ENCODE measurements around the gene TNK2. TPM values are rescaled to one million over a fixed set of nuclear protein-coding genes. Genes with fewer than 3 reads are reported as not detected.

TNK2 gene
- total RNA-seq, 1 experiment from 2014 or later = 55.1 TPM

DNA sequence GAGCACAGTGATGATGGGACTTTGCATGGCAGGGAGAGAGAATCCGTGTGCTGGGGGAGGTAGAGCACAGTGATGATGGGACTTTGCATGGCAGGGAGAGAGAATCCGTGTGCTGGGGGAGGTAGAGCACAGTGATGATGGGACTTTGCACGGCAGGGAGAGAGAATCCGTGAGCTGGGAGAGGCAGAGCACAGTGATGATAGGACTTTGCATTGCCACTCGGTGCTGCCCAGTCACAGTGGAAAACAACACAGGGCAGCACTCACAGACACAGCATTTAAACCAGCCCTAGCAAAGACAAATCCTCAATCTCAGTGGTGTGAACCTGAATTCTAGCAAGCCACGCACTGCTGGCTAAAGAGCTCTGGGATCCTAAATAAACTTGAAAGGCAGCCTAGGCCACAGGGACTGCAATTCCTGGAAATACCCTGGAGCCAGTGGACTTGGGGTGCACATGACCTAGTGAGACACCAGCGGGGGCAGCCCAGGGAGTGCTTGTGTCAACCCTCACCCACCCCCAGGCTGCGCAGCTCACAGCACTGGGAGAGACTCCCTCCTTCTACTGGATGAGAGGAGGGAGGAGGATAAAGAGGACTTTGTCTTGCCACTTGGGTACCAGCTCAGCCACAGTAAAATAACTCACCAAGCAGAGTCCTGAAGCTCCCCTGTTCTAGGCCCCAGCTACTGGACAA is 23.4 kb upstream of the TNK2 start:
- Histone ChIP-seq H3K4me1 (ENCODE audit: control insufficient read depth in 1 of 2, insufficient read depth in 2 of 2, low read length in 2 of 2) (no peaks in the 10 kb centered on the region), H3K9ac (ENCODE audit: low read length) (no peak overlapping the region), H3K4me3 (replicated peaks in 1 of 2; ENCODE audit: low read depth in 1 of 2, low read length in 2 of 2) (no peak overlapping the region), H4K20me1 (ENCODE audit: insufficient read depth) (no peaks in the 10 kb centered on the region), H3K9me2 (ENCODE audit: insufficient read depth) (no peaks in the 10 kb centered on the region), H3K27me3 (ENCODE audit: insufficient read depth, low read length) (no peaks in the 10 kb centered on the region), H3K4me2 (ENCODE audit: low read length) (no peak overlapping the region), H3K27ac (ENCODE audit: low read depth, low read length) (no peak overlapping the region), H2AFZ (ENCODE audit: low read depth, low read length, poor library complexity, severe bottlenecking) (no peak overlapping the region), H3K36me3 (ENCODE audit: control insufficient read depth in 1 of 2, insufficient read depth in 2 of 2, low read length in 2 of 2) (no peaks in the 10 kb centered on the region), H3K79me2 (ENCODE audit: insufficient read depth, low read length) (no peaks in the 10 kb centered on the region), H3K9me3 (ENCODE audit: control insufficient read depth in 1 of 2, insufficient read depth in 1 of 2, low read depth in 1 of 2, low read length in 2 of 2) (no peaks in the 10 kb centered on the region)
- DNase-seq (ENCODE audit: low read depth, low spot score) = no peak
- CTCF ChIA-PET = no interaction called here
- no TSS peak for BruUV-seq (replicated peaks)
- POLR2A ChIA-PET = no interaction called here
- 0 out of 2 replicates have a peak, but pooled peaks have one; percentile 14 for ATAC-seq
- TF ChIP-seq SIN3A (IDR thresholded peaks at IDR 0.05; ENCODE audit: low read depth) (no peak), RAD21 (IDR thresholded peaks at IDR 0.05; ENCODE audit: low read depth) (no peak), EZH2 (IDR thresholded peaks at IDR 0.05) (no peak), FOSL1 (IDR thresholded peaks at IDR 0.05; ENCODE audit: low read depth) (no peak), JUND (IDR thresholded peaks at IDR 0.05) (no peak), CEBPB (IDR thresholded peaks at IDR 0.05; ENCODE audit: low read depth) (no peak), SP1 (IDR thresholded peaks at IDR 0.05; ENCODE audit: low read depth) (no peak), ELF1 (IDR thresholded peaks at IDR 0.05; ENCODE audit: borderline replicate concordance, low read depth) (no peak), CBX3 (IDR thresholded peaks at IDR 0.05; ENCODE audit: low read depth) (no peak), YY1 (IDR thresholded peaks at IDR 0.05; ENCODE audit: extremely low read depth, insufficient replicate concordance, low read depth, low read length) (no peak), TCF7L2 (IDR thresholded peaks at IDR 0.05; ENCODE audit: borderline replicate concordance, extremely low read depth, insufficient read depth, insufficient read length) (no peak), SRF (IDR thresholded peaks at IDR 0.05; ENCODE audit: low read depth) (no peak), POLR2AphosphoS5 (IDR thresholded peaks at IDR 0.05; ENCODE audit: low read depth, low read length) (no peak), ZNF274 (IDR thresholded peaks at IDR 0.05; ENCODE audit: low read depth, low read length) (no peak)
- TF ChIP-seq, protein P1, sequence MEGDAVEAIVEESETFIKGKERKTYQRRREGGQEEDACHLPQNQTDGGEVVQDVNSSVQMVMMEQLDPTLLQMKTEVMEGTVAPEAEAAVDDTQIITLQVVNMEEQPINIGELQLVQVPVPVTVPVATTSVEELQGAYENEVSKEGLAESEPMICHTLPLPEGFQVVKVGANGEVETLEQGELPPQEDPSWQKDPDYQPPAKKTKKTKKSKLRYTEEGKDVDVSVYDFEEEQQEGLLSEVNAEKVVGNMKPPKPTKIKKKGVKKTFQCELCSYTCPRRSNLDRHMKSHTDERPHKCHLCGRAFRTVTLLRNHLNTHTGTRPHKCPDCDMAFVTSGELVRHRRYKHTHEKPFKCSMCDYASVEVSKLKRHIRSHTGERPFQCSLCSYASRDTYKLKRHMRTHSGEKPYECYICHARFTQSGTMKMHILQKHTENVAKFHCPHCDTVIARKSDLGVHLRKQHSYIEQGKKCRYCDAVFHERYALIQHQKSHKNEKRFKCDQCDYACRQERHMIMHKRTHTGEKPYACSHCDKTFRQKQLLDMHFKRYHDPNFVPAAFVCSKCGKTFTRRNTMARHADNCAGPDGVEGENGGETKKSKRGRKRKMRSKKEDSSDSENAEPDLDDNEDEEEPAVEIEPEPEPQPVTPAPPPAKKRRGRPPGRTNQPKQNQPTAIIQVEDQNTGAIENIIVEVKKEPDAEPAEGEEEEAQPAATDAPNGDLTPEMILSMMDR (IDR thresholded peaks at IDR 0.05 in 2 of 3, conservative IDR thresholded peaks at IDR 0.05 in 1 of 3; ENCODE audit: borderline replicate concordance in 1 of 3, insufficient read depth in 1 of 3, low read depth in 2 of 3, low read length in 2 of 3) = no peak
- TF ChIP-seq, protein P2, sequence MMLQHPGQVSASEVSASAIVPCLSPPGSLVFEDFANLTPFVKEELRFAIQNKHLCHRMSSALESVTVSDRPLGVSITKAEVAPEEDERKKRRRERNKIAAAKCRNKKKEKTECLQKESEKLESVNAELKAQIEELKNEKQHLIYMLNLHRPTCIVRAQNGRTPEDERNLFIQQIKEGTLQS (IDR thresholded peaks at IDR 0.05) = no peak
- TF ChIP-seq, protein P3, sequence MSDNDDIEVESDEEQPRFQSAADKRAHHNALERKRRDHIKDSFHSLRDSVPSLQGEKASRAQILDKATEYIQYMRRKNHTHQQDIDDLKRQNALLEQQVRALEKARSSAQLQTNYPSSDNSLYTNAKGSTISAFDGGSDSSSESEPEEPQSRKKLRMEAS (IDR thresholded peaks at IDR 0.05) = no peak
- TF ChIP-seq, protein P4, sequence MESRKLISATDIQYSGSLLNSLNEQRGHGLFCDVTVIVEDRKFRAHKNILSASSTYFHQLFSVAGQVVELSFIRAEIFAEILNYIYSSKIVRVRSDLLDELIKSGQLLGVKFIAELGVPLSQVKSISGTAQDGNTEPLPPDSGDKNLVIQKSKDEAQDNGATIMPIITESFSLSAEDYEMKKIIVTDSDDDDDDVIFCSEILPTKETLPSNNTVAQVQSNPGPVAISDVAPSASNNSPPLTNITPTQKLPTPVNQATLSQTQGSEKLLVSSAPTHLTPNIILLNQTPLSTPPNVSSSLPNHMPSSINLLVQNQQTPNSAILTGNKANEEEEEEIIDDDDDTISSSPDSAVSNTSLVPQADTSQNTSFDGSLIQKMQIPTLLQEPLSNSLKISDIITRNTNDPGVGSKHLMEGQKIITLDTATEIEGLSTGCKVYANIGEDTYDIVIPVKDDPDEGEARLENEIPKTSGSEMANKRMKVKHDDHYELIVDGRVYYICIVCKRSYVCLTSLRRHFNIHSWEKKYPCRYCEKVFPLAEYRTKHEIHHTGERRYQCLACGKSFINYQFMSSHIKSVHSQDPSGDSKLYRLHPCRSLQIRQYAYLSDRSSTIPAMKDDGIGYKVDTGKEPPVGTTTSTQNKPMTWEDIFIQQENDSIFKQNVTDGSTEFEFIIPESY (IDR thresholded peaks at IDR 0.05; ENCODE audit: extremely low read depth, insufficient replicate concordance, low read length) = no peak
- TF ChIP-seq, protein P5, sequence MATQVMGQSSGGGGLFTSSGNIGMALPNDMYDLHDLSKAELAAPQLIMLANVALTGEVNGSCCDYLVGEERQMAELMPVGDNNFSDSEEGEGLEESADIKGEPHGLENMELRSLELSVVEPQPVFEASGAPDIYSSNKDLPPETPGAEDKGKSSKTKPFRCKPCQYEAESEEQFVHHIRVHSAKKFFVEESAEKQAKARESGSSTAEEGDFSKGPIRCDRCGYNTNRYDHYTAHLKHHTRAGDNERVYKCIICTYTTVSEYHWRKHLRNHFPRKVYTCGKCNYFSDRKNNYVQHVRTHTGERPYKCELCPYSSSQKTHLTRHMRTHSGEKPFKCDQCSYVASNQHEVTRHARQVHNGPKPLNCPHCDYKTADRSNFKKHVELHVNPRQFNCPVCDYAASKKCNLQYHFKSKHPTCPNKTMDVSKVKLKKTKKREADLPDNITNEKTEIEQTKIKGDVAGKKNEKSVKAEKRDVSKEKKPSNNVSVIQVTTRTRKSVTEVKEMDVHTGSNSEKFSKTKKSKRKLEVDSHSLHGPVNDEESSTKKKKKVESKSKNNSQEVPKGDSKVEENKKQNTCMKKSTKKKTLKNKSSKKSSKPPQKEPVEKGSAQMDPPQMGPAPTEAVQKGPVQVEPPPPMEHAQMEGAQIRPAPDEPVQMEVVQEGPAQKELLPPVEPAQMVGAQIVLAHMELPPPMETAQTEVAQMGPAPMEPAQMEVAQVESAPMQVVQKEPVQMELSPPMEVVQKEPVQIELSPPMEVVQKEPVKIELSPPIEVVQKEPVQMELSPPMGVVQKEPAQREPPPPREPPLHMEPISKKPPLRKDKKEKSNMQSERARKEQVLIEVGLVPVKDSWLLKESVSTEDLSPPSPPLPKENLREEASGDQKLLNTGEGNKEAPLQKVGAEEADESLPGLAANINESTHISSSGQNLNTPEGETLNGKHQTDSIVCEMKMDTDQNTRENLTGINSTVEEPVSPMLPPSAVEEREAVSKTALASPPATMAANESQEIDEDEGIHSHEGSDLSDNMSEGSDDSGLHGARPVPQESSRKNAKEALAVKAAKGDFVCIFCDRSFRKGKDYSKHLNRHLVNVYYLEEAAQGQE (IDR thresholded peaks at IDR 0.05; ENCODE audit: low read depth) = no peak
- RAD21 ChIA-PET (ENCODE audit: low non-redundant PET in 1 of 2, low total read pairs in 2 of 2, uncharacterized antibody in 2 of 2, unreplicated experiment in 2 of 2) = no interaction called here
- intact Hi-C loops (cut with micrococcal nuclease) = no loop called here

Data from HCT116 (cell line).